Measurements from ENCODE around the gene TPCN1. TPM values are rescaled to one million over a fixed set of nuclear protein-coding genes. Genes with fewer than 3 reads are reported as not detected.

TPCN1 gene
- total and polyA plus RNA-seq, 2 of the 13 experiments (the other 11 are each of a cell fraction or from before 2014, with no cell fraction given), result 8.0 to 26.8 TPM

GRCh38 chr12:113271853-113272561, 50.7 kb downstream of the TPCN1 start (continued):
- TF ChIP-seq, protein P1, sequence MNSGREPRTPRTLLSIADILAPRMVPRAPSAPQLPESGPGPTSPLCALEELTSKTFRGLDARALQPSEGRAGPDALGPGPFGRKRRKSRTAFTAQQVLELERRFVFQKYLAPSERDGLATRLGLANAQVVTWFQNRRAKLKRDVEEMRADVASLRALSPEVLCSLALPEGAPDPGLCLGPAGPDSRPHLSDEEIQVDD (CRISPR knock-in tag; IDR thresholded peaks at IDR 0.05; ENCODE audit: borderline replicate concordance), result no peak
- TF ChIP-seq CSRNP2 (CRISPR knock-in tag; conservative IDR thresholded peaks at IDR 0.05; ENCODE audit: low read depth) (no peak), RAD21 (CRISPR knock-in tag; IDR thresholded peaks at IDR 0.05) (no peak), KDM3A (CRISPR knock-in tag; IDR thresholded peaks at IDR 0.05; ENCODE audit: low read depth) (no peak), ZFP37 (CRISPR knock-in tag; IDR thresholded peaks at IDR 0.05; ENCODE audit: borderline replicate concordance) (no peak), ZNF569 (CRISPR knock-in tag; IDR thresholded peaks at IDR 0.05; ENCODE audit: borderline replicate concordance) (no peak), POLR2AphosphoS5 (IDR thresholded peaks at IDR 0.05; ENCODE audit: low read depth, low read length) (no peak), ZNF646 (CRISPR knock-in tag; IDR thresholded peaks at IDR 0.05) (no peak), THRA (CRISPR knock-in tag; IDR thresholded peaks at IDR 0.05; ENCODE audit: borderline replicate concordance) (no peak), ADNP (CRISPR knock-in tag; IDR thresholded peaks at IDR 0.05) (no peak), ZFX (CRISPR knock-in tag; IDR thresholded peaks at IDR 0.05; ENCODE audit: low read depth) (no peak), ZNF343 (CRISPR knock-in tag; IDR thresholded peaks at IDR 0.05) (no peak), CBX5 (CRISPR knock-in tag; IDR thresholded peaks at IDR 0.05; ENCODE audit: borderline replicate concordance) (0 out of 2 replicates have a peak, but pooled peaks have one; percentile 33), TEAD2 (CRISPR knock-in tag; IDR thresholded peaks at IDR 0.05) (no peak), KLF12 (CRISPR knock-in tag; IDR thresholded peaks at IDR 0.05; ENCODE audit: borderline replicate concordance) (no peak), ATM (IDR thresholded peaks at IDR 0.05; ENCODE audit: borderline replicate concordance) (no peak), HOXD1 (CRISPR knock-in tag; IDR thresholded peaks at IDR 0.05) (no peak)
- TF ChIP-seq, protein P2, sequence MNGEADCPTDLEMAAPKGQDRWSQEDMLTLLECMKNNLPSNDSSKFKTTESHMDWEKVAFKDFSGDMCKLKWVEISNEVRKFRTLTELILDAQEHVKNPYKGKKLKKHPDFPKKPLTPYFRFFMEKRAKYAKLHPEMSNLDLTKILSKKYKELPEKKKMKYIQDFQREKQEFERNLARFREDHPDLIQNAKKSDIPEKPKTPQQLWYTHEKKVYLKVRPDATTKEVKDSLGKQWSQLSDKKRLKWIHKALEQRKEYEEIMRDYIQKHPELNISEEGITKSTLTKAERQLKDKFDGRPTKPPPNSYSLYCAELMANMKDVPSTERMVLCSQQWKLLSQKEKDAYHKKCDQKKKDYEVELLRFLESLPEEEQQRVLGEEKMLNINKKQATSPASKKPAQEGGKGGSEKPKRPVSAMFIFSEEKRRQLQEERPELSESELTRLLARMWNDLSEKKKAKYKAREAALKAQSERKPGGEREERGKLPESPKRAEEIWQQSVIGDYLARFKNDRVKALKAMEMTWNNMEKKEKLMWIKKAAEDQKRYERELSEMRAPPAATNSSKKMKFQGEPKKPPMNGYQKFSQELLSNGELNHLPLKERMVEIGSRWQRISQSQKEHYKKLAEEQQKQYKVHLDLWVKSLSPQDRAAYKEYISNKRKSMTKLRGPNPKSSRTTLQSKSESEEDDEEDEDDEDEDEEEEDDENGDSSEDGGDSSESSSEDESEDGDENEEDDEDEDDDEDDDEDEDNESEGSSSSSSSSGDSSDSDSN (CRISPR knock-in tag; IDR thresholded peaks at IDR 0.05), result no peak
